Non-pigmented ciliary epithelial cell (primary cell): ENCODE data around the gene TRIM8.
"Not testable (repeated sequence)": the region's sequence is repeated elsewhere in the genome, so short reads cannot be mapped to it uniquely, and the experiment has no call there.

Experiments used
- DNase-seq: peaks from one replicate; pipeline ENCODE4 v3.0.0-alpha.2; 2010; ENCODE audit warnings: low read depth

TRIM8 gene

GRCh38 chr10:102650655-102651454 is 6.6 kb downstream of the TRIM8 start:
- no peak for DNase-seq

GRCh38 chr10:102651455-102652169 is 7.3 kb downstream of the TRIM8 start:
- no peak for DNase-seq

- DNase-seq, result no peak
Observed at GRCh38 chr10:102652170-102652916, 8.1 kb downstream of the TRIM8 start.

- no peak for DNase-seq
Observed at GRCh38 chr10:102653060-102653459, 8.8 kb downstream of the TRIM8 start.

- no peak for DNase-seq
Observed at GRCh38 chr10:102654566-102654965, 10.3 kb downstream of the TRIM8 start.

DNA sequence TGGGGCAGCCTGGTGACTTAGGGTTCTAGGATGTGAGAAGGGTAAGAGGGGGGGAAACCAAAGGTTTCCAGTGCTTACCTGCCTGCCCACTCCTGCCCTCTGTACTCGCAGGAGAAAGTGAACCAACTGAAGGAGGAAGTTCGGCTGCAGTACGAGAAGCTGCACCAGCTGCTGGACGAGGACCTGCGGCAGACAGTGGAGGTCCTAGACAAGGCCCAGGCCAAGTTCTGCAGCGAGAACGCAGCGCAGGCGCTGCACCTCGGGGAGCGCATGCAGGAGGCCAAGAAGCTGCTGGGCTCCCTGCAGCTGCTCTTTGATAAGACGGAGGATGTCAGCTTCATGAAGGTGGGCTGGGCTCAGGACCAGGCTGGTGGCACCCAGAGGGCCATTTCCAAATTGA is 10.7 kb downstream of the TRIM8 start:
- DNase-seq, result no peak

DNA sequence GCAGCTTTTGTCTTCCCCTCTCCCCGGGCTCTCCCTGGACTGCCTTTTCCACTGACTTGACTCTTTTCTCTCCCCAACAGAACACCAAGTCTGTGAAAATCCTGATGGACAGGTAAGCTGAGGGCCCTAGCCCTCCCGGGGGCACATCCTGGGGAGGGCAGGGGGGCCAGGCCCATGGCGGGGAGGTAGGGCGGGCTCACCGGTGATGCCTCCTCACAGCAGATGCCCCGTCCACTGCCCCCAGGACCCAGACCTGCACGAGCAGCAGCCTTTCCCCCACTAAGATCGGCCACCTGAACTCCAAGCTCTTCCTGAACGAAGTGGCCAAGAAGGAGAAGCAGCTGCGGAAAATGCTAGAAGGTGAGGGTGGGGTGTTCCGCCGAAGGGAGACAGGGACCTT is 11.7 kb downstream of the TRIM8 start:
- no peak for DNase-seq

- no peak for DNase-seq
Observed at GRCh38 chr10:102656791-102657371, 12.6 kb downstream of the TRIM8 start.

DNA sequence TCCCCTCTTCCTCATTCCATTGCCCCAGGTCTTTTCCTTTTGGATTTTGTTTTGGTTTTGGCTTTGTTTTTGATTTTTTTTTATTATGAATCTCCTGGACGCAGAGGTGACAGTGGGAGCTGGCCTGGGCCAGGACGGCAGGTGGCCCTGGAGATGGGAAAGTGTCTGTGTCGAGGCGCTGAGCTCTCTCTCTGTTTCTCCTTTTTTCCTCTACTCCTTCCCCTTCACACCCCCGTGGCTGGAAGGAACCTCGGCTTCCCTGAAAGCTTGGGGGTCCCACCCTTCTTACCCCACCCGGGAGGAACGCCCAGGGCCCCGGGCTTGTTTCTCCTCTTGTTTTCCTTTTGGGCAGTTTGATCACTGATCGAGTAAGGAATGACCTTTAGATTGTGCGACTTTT is 13.2 kb downstream of the TRIM8 start:
- DNase-seq, result no peak

DNA sequence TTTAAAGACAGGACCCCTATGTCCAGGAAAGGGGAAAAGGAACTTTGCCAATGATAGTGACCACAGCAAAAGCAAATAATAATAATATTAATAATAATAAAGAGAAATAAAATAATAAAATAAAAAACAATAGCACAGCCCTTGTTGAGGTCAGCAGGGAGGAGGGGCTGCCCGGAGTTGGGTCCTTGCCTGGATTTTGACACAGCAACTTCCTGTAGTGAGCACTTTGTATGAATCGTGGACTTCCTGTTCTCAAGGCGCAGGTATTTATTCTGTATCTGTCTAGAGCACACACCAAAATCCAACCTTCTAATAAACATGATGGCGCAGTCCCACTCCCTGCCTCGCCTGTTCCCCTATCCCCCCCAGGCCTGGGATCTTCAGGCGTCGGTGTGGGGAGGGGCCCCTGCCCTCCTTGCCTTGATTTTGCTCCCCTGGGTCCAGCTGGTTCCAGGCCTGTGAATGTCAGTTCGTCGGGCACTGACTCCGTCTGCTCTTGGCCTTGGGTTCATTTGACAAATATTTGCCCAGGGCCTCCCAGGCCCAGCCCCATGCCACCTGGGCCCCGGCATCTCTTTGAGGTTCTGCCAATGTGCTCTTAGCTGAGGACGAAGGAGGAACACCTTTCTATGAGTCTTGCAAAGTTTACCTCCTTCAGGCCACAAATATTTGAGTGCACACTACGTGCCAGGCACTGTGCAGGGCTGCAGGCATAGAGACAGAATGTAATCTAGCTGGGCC is 13.9 kb downstream of the TRIM8 start:
- no peak for DNase-seq

DNA sequence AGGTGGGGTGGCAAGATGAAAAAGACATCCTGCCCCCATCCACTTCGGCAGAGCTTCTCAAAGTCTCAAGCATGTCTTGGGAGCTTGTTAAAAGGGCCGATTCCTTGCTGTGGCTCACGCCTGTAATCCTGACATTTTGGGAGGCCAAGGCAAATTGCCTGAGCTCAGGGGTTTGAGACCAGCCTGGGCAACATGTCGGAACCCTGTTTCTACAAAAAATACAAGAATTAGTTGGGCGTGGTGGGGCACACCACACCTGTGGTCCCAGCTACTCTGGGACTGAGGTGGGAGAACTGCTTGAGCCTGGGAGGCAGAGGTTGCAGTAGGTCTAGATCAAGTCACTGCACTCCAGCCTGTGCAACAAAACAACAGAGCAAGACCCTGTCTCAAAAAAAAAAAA is 14.5 kb downstream of the TRIM8 start:
- no peak for DNase-seq

GRCh38 chr10:102660888-102661657 is 16.8 kb downstream of the TRIM8 start:
- DNase-seq, result no peak

GRCh38 chr10:102661658-102662028 is 17.4 kb downstream of the TRIM8 start:
- DNase-seq, result no peak

DNA sequence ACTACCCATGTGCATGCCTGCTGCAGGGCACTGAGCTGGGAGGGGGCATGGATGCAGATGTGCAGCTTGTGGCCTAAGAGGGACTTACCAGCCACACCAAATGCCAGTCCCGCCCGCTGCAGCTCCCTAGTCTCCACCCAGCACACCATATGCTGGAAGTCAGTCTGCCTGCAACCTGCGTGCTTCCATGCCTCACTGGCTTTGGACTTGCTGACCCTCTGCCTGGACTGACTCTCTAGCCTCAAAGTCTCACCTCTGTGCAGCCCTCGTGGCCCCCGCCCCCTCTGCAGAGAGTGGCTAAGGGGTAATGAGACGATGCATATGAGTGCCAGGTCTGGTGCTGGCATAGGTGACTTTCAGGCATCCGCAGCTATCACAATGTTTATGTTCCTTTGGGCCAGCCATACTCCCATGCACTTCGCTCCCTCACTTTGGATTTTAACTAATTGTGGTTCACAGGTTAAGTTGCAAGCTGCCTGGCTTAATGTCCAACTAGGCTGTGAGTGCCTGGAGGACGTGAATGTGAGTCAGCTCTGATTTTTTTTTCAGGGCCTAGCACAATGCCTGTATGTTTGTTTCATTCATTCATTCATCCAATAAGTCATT is 21.7 kb downstream of the TRIM8 start:
- DNase-seq, result no peak

DNA sequence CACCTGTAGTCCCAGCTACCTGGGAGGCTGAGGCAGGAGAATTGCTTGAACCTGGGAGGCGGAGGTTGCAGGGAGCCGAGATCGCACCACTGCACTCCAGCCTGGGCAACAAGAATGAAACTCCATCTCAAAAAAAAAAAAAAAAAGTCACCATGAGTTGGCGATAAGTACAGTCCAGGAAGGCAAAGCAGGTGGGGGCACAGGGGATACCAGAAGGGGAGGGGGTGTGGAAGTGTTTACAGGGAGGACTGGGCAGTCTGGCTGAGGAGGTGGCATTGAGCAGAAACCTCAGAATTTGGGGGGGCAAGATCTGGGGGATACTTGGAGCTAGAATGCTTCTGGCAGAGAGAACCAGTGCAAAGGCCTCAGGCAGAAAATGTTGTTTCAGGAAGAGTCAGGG is 23.1 kb downstream of the TRIM8 start:
- DNase-seq, result not testable (repeated sequence)

GRCh38 chr10:102668326-102669107 is 24.2 kb downstream of the TRIM8 start:
- DNase-seq, result no peak

DNA sequence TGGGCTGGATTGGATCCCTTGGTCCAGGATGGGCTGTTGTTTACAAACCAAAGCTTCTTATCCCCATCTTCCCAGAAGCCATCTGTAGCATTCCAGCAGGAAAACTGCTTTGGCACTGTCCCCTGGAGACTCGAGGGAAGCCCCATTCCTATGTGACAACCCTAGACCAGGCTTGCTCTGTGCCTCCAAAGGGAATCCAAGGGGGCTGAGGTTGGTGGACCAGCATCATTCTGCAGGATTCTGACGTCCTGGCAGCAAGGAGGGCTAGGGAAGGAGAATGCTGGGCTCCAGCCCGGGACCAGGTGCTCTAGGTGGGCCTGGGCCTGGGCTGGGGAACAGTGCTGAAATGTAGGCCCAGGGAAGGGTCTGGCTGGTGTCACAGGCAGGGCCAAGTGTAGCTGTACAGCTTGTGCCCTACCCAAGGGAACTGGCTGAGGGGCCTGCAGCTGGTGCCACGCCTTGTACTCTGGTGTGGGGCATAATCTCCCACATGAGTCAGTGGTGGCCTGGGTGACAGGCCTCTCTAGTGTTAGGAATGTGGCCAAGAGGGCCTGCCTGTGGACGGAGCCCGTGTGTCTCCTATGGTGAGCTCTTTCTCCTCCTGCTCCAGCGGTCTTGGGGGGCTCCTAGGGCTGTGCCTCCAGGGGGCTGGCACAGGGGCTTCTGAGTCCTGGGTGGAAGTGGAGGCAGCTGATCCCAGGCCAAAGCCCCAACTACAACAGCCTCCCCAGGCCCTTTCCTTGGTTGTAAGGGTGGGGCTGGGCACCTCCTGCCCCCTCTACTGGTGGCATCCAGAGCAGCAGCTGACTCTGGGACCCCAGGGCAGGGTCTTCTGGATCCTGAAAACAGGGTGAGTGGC is 25.2 kb downstream of the TRIM8 start:
- DNase-seq, result no peak

DNA sequence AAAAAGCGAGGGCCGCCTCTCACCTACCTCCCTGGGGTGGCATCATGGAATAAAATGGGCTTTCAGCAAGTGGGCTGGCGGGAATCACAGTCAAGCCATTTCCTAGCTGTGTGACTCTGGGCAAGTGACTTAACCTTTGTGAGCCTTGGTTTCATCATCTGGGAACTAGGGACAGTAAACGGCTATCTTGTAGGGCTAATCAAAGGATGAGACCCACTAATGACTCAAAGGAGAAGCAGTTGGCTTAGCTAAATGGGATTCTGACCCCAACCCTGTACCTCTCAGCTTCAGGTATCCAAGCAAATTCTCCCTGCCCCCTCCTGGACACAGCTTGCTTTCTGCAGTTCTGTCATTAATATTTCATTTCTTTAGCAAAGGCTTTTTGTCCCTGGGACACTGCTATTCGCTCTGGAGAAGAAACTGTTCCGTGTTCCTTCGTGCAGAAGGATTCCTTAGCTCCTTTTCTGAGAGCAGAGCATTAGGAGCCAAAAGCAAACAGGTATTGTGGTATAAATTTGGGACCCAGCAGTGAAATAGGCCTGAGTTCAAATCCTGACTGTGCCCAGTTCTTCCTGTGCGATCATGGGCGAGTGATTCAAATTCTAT is 25.9 kb downstream of the TRIM8 start:
- DNase-seq, result no peak
